Measurements from ENCODE around the gene LSM14A. TPM values are rescaled to one million over a fixed set of nuclear protein-coding genes. Genes with fewer than 3 reads are reported as not detected.
A peak's percentile ranks its signal among the peaks of the same experiment; 100 is the strongest.

The LSM14A gene
- polyA plus RNA-seq, 3 donors: 73.2 to 91.8 (median 82.7) TPM

DNA sequence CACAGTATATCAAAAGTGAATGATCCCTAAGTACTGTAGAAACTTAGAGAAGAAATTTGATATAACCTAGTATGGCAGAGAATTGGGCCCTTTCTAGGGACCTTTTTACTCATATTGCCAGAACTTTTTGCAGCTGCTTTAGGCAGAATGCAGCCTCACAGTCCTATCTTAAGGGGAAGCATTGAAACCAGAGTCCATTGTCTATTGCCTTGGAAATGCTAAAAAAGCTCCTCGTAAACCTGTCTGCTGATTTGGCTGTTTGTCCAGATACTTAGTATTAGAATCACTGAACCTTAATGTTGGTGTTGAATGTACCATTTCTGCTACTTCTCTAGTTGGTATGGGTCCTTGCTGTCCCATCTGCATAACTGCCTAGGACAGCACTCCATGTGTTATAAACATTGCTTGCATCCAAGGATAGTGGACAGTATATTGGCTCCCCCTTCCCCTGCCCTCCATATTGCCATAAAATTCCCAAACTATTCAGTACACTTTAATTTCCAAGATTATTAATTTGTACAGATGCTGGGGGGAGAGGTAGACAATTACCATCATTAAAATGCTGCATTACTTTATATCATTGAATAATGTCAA lies 36.1 kb downstream of the LSM14A start:
- Histone ChIP-seq H3K27ac (ENCODE audit: low read depth in 1 of 2, low read length in 2 of 2) (no peak overlapping the region), H2AFZ (ENCODE audit: insufficient read depth, low read depth, low read length, poor library complexity, severe bottlenecking) (no peak overlapping the region), H4K20me1 (ENCODE audit: insufficient read depth, low read length) (peaks cover 18% of the 10 kb centered on the region), H3K4me2 (replicated peaks; ENCODE audit: extremely low read depth, low read length, poor library complexity, severe bottlenecking) (no peak overlapping the region), H3K4me1 (ENCODE audit: control insufficient read depth in 1 of 2, insufficient read depth in 2 of 2, low read length in 2 of 2) (no peaks in the 10 kb centered on the region), H3K79me2 (ENCODE audit: insufficient read depth, low read length) (peaks cover 2% of the 10 kb centered on the region), H3K9me3 (replicated peaks in 1 of 2; ENCODE audit: control insufficient read depth in 1 of 2, insufficient read depth in 1 of 2, low read length in 2 of 2) (no peaks in the 10 kb centered on the region), H3K4me3 (replicated peaks in 1 of 3; ENCODE audit: low read depth in 2 of 3, low read length in 3 of 3) (no peak overlapping the region), H3K9ac (ENCODE audit: insufficient read depth, low read length, poor library complexity, severe bottlenecking) (no peak overlapping the region), H3K36me3 (replicated peaks in 1 of 2; ENCODE audit: control insufficient read depth in 1 of 2, insufficient read depth in 2 of 2, low read length in 2 of 2) (peaks cover 42 to 93% of the 10 kb centered on the region in 2 donors), H3K27me3 (ENCODE audit: control insufficient read depth in 2 of 2, insufficient read depth in 2 of 2, low read length in 2 of 2) (no peaks in the 10 kb centered on the region)
- no peak for DNase-seq
- intact Hi-C loops (cut with micrococcal nuclease): no loop called here
- TF ChIP-seq, protein P1, sequence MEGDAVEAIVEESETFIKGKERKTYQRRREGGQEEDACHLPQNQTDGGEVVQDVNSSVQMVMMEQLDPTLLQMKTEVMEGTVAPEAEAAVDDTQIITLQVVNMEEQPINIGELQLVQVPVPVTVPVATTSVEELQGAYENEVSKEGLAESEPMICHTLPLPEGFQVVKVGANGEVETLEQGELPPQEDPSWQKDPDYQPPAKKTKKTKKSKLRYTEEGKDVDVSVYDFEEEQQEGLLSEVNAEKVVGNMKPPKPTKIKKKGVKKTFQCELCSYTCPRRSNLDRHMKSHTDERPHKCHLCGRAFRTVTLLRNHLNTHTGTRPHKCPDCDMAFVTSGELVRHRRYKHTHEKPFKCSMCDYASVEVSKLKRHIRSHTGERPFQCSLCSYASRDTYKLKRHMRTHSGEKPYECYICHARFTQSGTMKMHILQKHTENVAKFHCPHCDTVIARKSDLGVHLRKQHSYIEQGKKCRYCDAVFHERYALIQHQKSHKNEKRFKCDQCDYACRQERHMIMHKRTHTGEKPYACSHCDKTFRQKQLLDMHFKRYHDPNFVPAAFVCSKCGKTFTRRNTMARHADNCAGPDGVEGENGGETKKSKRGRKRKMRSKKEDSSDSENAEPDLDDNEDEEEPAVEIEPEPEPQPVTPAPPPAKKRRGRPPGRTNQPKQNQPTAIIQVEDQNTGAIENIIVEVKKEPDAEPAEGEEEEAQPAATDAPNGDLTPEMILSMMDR (IDR thresholded peaks at IDR 0.05): no peak
- no peaks in the 10 kb centered on the region for H3K27me3 Mint-ChIP-seq (ENCODE audit: low read depth in 3 of 3)
- peaks cover 60 to 85% of the 10 kb centered on the region in 2 donors for H3K36me3 Mint-ChIP-seq
- WGBS (ENCODE audit: insufficient coverage): 100% methylated on average over 1 of the region's 1 CpG
- no peak overlapping the region for H3K4me3 Mint-ChIP-seq
- peaks cover 0 to 2% (median 0%) of the 10 kb centered on the region in 7 donors for H3K9me3 Mint-ChIP-seq
- no peaks in the 10 kb centered on the region for H3K4me1 Mint-ChIP-seq
- peak overlapping the region in 1 of 7 donors; percentile 72 for H3K27ac Mint-ChIP-seq

DNA sequence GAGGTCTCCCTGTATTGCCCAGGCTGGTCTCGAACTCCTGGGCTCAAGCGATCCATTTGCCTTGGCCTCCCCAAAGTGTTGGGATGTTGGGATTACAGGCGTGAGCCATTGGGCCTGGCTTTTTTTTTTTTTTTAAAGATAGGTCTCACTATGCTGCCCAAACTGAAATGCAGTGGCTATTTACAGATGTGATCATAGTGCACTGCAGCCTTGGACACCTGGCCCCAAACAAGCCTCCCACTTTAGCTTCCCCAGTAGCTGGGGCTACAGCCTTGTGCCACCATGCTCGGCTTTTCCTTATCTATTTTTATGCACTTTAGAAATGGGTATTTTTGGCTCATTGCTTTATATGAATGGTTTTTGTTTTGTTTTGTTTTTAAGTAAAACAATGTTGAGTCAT lies 37.4 kb downstream of the LSM14A start:
- H3K4me2 ChIP-seq (replicated peaks; ENCODE audit: extremely low read depth, low read length, poor library complexity, severe bottlenecking): no peak overlapping the region
- Mint-ChIP-seq H3K4me1 (no peaks in the 10 kb centered on the region), H3K36me3 (peaks cover 65 to 84% of the 10 kb centered on the region in 2 donors), H3K4me3 (no peak overlapping the region), H3K27me3 (ENCODE audit: low read depth in 3 of 3) (no peaks in the 10 kb centered on the region), H3K9me3 (peaks cover 0 to 2% (median 0%) of the 10 kb centered on the region in 7 donors), H3K27ac (no peak overlapping the region)
- peaks cover 44 to 92% of the 10 kb centered on the region in 2 donors for H3K36me3 ChIP-seq (replicated peaks in 1 of 2; ENCODE audit: control insufficient read depth in 1 of 2, insufficient read depth in 2 of 2, low read length in 2 of 2)
- H3K4me1 ChIP-seq (ENCODE audit: control insufficient read depth in 1 of 2, insufficient read depth in 2 of 2, low read length in 2 of 2): no peaks in the 10 kb centered on the region
- peaks cover 23% of the 10 kb centered on the region for H4K20me1 ChIP-seq (ENCODE audit: insufficient read depth, low read length)
- no peak overlapping the region for H3K4me3 ChIP-seq (replicated peaks in 1 of 3; ENCODE audit: low read depth in 2 of 3, low read length in 3 of 3)
- no peaks in the 10 kb centered on the region for H3K27me3 ChIP-seq (ENCODE audit: control insufficient read depth in 2 of 2, insufficient read depth in 2 of 2, low read length in 2 of 2)
- no peaks in the 10 kb centered on the region for H3K79me2 ChIP-seq (ENCODE audit: insufficient read depth, low read length)
- DNase-seq: no peak
- H2AFZ ChIP-seq (ENCODE audit: insufficient read depth, low read depth, low read length, poor library complexity, severe bottlenecking): no peak overlapping the region
- intact Hi-C loops (cut with micrococcal nuclease): no loop called here
- H3K9me3 ChIP-seq (replicated peaks in 1 of 2; ENCODE audit: control insufficient read depth in 1 of 2, insufficient read depth in 1 of 2, low read length in 2 of 2): no peaks in the 10 kb centered on the region
- no peak overlapping the region for H3K9ac ChIP-seq (ENCODE audit: insufficient read depth, low read length, poor library complexity, severe bottlenecking)
- TF ChIP-seq, protein P1 (IDR thresholded peaks at IDR 0.05): no peak
- no peak overlapping the region for H3K27ac ChIP-seq (ENCODE audit: low read depth in 1 of 2, low read length in 2 of 2)
- 60% methylated on average over 1 of the region's 4 CpGs for WGBS (ENCODE audit: insufficient coverage)

Data from CD14-positive monocyte (primary cell).